AG10803 (cell line): ENCODE data around the gene EPO.

Source experiments
- DNase-seq: peaks from one replicate; pipeline ENCODE4 v3.0.0; 2010; ENCODE audit warnings: low read depth
- H3K4me3 ChIP-seq: 2 replicates; pipeline ENCODE4 v1.5.1; 2011; ENCODE audit warnings: mild to moderate bottlenecking, low read length, control low read depth
- TF ChIP-seq, protein P1 (sequence below): conservative IDR thresholded peaks from 2 replicates; pipeline ENCODE4 v1.5.1; 2011; ENCODE audit warnings: mild to moderate bottlenecking, low read length, control low read depth, inconsistent platforms

EPO gene

DNA sequence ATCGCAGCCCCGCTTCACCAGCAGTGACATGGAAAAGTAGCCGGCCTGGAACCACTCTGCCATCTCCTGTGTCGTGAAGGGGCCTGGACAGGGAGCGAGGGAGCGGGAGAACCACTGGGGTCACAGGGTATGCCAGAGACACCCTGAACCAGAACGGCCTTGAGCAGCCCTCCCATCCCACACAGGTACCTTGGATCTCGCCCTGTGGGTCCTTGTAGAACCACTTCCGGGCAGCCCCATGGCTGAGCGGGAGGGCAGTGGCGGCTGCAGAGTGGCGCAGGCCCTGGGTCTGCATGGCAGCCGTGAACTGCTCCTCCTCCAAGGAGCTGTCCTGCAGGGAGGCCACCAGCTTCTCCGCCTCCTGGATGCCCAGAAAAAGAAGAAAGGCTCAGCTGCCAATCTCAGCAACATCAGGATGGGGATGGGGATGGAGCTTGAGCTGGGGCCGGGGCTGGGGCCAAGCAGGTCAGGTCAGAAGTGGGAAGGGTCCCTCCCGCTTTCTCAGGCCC lies 35.7 kb upstream of the EPO start:
- TF ChIP-seq, protein P1, sequence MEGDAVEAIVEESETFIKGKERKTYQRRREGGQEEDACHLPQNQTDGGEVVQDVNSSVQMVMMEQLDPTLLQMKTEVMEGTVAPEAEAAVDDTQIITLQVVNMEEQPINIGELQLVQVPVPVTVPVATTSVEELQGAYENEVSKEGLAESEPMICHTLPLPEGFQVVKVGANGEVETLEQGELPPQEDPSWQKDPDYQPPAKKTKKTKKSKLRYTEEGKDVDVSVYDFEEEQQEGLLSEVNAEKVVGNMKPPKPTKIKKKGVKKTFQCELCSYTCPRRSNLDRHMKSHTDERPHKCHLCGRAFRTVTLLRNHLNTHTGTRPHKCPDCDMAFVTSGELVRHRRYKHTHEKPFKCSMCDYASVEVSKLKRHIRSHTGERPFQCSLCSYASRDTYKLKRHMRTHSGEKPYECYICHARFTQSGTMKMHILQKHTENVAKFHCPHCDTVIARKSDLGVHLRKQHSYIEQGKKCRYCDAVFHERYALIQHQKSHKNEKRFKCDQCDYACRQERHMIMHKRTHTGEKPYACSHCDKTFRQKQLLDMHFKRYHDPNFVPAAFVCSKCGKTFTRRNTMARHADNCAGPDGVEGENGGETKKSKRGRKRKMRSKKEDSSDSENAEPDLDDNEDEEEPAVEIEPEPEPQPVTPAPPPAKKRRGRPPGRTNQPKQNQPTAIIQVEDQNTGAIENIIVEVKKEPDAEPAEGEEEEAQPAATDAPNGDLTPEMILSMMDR = no peak
- no peak overlapping the region for H3K4me3 ChIP-seq
- no peak for DNase-seq

DNA sequence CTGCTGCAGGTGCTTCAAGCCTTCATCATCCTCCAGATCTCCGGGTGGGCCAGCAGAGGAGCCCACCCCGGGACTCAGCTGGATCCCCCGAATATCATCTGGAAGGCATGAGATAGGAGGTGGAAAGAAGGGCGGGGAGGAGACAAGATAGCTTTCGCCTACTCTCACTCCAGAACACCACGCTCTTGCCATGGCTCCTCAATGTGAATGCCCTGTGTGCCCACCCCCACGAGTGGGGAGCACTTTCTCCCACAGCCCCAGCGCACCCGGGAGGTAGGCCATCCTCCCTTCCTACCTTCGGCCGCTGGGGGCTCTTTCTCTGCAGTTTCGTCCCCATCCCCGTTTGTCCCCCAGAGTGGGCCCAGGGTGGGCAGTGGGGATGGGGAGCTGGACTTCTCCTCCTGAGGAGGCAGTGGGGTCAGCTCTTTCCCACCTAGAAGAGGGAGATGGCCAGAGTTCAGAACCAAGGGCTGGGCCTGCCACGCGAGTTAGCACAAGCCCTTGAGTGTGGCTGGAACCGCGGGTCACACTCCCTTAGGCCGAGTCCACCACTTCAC lies 35.1 kb upstream of the EPO start:
- TF ChIP-seq, protein P1 = no peak

DNA sequence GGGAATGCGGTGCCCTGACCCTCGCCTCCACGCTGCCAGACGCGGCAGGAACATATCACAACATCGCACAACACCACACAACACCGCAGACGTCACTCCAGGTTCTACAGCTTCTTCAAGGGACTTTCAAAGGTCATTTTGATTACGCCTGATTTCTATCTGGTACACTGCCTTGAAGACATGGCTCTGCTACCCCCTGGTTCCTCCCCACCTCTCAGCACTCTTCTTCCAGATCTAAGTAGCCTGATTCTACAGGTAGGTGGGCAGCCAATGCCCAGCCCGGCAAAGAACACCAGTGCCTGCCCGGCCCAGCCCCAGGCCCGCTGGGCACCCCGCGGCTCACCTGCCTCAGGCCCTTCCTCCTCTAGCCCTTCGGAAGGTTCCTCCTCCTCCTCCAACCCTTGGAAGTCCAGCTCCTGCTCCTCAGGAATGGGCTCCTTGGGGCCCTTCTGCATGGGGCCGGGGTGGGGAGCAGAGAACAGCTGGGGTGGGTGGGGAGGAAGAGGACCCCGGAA lies 34.6 kb upstream of the EPO start:
- TF ChIP-seq, protein P1 = no peak
- no peak overlapping the region for H3K4me3 ChIP-seq
- DNase-seq = no peak

More for the DNA sequence above, 35.1 kb upstream of the EPO start:
- no peak overlapping the region for H3K4me3 ChIP-seq
- DNase-seq = no peak

DNA sequence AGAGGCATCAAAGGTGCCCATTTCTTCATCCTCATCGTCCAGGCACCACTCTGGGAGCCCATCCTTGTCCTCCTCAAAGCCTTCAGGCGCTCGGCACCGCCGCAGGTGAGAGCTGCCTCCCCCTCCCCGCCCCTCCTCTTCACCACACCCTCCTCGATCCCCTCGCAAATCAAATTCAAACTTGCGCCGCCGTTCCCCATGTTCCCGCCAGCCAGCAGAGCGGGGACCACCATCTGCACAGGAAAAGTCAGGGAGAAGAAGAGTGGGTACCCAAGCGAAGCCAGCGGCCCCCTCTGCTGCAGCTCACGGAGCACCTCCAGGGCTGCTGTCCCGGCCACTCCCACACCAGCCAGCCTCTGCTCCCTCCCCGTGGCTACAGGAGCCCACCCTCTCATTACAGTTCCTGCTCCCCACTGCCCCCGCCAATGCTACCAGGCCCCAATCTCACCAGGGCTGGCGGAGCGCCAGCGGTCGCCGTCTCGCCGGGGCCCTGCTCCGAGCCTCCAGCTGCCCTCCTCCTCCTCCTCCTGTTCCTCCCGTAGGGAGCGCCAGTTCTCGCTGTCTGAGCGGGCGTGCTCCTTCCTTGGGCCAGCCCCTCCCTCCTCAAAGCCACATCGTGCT lies 34.0 kb upstream of the EPO start:
- no peak overlapping the region for H3K4me3 ChIP-seq
- DNase-seq = no peak
- TF ChIP-seq, protein P1 = no peak

DNA sequence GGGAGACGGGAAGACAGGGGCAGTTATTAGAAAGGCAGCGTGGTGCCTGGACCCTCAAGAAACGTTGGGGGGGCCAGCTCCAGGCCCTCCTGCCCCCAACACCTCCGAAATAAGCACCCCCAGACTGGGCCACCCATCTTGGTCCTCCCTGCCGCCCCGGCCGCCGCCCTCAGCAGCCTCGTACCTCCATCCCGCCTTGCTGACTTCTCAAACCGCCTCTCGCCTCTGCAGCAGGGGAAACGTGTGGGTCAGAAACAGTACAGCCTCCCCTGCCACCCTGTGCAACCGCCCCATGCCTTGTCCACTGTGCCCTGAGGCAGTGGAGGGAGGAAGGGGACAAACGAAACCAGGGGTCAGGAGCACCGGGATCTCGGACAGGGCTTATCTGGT lies 33.5 kb upstream of the EPO start:
- DNase-seq = no peak
- no peak overlapping the region for H3K4me3 ChIP-seq
- TF ChIP-seq, protein P1 = no peak

DNA sequence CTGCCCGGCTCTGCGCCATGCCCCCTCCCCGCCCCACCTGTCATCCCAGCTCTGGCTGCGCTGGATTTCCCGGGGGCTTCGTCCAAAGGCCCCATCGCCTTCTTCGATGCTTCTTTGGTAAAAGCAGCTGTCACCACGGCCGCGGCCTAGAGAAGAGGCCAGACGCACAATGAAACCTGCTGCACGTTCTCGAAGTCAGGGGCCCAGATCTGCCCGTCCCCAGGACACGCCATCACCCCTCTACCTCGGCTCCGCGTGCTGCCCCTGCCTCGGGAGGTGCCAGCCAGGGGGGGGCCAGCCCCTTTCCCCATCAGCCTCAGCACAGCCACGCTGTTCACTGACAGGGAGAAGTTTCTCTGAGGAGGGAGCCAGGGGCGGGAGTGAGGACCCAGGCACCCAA lies 33.0 kb upstream of the EPO start:
- DNase-seq = no peak
- TF ChIP-seq, protein P1 = no peak
- no peak overlapping the region for H3K4me3 ChIP-seq

DNA sequence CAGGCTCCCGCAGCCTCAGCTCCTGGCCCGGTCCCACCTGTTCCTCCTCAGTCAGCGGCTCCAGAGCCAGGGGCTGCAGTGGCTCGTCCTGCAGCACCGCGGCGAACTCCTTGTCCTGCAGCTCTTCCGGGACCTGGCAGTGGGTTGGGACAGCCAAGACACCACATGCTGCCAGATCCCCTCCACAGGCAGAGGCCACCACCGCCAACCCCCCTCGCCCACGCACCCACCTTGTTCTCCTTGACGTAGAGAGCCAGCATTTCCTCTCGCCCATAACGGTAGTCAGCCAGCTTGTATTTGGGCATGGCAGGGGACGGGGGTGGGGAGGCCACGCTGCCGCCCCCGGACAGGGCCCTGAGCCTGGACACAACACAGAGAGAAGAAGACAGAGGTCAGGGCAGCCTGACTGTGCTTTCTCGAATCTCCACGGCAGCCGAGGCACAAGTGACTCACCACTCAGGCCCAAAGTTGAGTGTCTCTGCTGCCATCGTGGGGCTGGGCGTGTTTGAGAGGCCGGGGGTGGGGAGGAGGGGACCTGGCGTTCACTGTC lies 32.4 kb upstream of the EPO start:
- no peak overlapping the region for H3K4me3 ChIP-seq
- no peak for DNase-seq
- TF ChIP-seq, protein P1 = no peak
